IMR-90 (cell line): Measurements from ENCODE around the gene HYDIN.
A peak's percentile ranks its signal among the peaks of the same experiment; 100 is the strongest.

Source experiments
- MAFK ChIP-seq: IDR thresholded peaks from 2 replicates; pipeline ENCODE4 v1.6.1; 2012; ENCODE audit warnings: low read depth, low read length, improper control_type of control experiment
- MAZ ChIP-seq: IDR thresholded peaks from 2 replicates; pipeline ENCODE4 v1.6.1; 2012; ENCODE audit warnings: low read depth, mild to moderate bottlenecking, low read length, improper control_type of control experiment, moderate library complexity, borderline replicate concordance
- POLR2A ChIP-seq: IDR thresholded peaks from 2 replicates; pipeline ENCODE4 v1.6.1; 2012; ENCODE audit warnings: mild to moderate bottlenecking, low read depth, low read length
- RAD21 ChIP-seq: IDR thresholded peaks from 2 replicates; pipeline ENCODE4 v1.6.1; 2012; ENCODE audit warnings: low read length, improper control_type of control experiment
- RCOR1 ChIP-seq: IDR thresholded peaks from 2 replicates; pipeline ENCODE4 v1.6.1; 2012; ENCODE audit warnings: mild to moderate bottlenecking, low read length, improper control_type of control experiment; ENCODE audit not compliant: insufficient replicate concordance
- SMC3 ChIP-seq: fragments of 150-350 bp; IDR thresholded peaks from 2 replicates; pipeline ENCODE4 v1.6.1; 2016; ENCODE audit warnings: low read depth, mild to moderate bottlenecking, antibody characterized with exemption, low read length, moderate library complexity
- TF ChIP-seq, protein P1 (sequence below): conservative IDR thresholded peaks from 2 replicates; pipeline ENCODE4 v1.5.1; 2012; ENCODE audit warnings: mild to moderate bottlenecking, low read depth, low read length, improper control_type of control experiment

DNA sequence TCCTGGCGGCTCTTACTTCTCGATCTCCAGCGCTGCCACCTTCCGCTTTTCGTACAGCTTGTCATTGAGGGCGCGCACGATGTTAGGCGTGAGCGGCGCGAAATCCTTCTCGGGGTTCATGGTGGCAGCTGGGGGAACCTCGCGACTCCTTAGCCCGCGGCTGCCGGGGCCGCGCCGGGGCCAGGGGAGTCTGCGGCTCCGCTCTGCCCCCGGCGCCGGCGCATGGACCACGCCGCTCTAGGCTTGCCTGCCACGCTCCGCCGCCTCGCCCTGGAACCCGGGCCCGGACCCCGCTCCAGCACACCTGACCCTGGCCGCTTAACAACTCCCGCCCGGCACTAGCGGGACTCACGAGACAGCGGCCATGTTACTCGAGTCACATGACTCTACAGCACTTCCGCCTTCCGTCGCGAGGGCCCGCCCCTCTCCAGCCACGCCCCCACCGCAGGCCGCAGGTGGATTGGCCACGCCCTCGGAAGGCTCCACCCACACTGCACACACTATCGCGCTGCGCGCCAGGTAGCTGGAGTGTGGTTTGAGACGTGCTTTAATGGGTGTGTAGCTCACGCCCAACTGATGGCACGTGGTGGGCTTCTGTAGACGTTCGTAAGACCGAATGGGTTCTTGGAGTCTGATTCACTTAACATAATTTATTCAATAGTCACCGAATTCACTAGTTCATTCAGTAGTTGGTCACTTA is 429.6 kb downstream of the HYDIN start, which contains the start of gene VAC14:
- TF ChIP-seq MAFK (no peak), SMC3 (no peak), POLR2A (peak; percentile 79), RAD21 (no peak), MAZ (peak; percentile 52; the same call in 1 of the 2 replicates), RCOR1 (no peak)
- TF ChIP-seq, protein P1, sequence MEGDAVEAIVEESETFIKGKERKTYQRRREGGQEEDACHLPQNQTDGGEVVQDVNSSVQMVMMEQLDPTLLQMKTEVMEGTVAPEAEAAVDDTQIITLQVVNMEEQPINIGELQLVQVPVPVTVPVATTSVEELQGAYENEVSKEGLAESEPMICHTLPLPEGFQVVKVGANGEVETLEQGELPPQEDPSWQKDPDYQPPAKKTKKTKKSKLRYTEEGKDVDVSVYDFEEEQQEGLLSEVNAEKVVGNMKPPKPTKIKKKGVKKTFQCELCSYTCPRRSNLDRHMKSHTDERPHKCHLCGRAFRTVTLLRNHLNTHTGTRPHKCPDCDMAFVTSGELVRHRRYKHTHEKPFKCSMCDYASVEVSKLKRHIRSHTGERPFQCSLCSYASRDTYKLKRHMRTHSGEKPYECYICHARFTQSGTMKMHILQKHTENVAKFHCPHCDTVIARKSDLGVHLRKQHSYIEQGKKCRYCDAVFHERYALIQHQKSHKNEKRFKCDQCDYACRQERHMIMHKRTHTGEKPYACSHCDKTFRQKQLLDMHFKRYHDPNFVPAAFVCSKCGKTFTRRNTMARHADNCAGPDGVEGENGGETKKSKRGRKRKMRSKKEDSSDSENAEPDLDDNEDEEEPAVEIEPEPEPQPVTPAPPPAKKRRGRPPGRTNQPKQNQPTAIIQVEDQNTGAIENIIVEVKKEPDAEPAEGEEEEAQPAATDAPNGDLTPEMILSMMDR = no peak
